ENCODE data around the gene NEUROD1.

The NEUROD1 gene

GRCh38 chr2:181680937-181681811, 857 bp upstream of the NEUROD1 start:
- DNase-seq = peak; percentile 8

- DNase-seq = no peak
Observed at GRCh38 chr2:181679544-181679979, 755 bp downstream of the NEUROD1 start.

- DNase-seq = no peak
Observed at GRCh38 chr2:181678861-181679543, 1.3 kb downstream of the NEUROD1 start.

- peak; percentile 81 for DNase-seq
Observed at GRCh38 chr2:181677912-181678586, 2.3 kb downstream of the NEUROD1 start.

- no peak for DNase-seq
Observed at GRCh38 chr2:181675254-181675653, 5.1 kb downstream of the NEUROD1 start.

GRCh38 chr2:181674461-181674860, 5.9 kb downstream of the NEUROD1 start:
- no peak for DNase-seq

GRCh38 chr2:181673173-181673572, 7.1 kb downstream of the NEUROD1 start:
- no peak for DNase-seq

GRCh38 chr2:181672255-181673008, 7.9 kb downstream of the NEUROD1 start:
- DNase-seq = no peak

- DNase-seq = no peak
Observed at GRCh38 chr2:181670632-181671031, 9.7 kb downstream of the NEUROD1 start.

- no peak for DNase-seq
Observed at GRCh38 chr2:181667234-181667633, 13.1 kb downstream of the NEUROD1 start.

- no peak for DNase-seq
Observed at GRCh38 chr2:181662287-181662686, 18.0 kb downstream of the NEUROD1 start.

- DNase-seq = no peak
Observed at GRCh38 chr2:181660181-181660580, 20.1 kb downstream of the NEUROD1 start.

- no peak for DNase-seq
Observed at GRCh38 chr2:181658444-181658843, 21.9 kb downstream of the NEUROD1 start.

- no peak for DNase-seq
Observed at GRCh38 chr2:181657379-181657778, 22.9 kb downstream of the NEUROD1 start.

- peak; percentile 73 for DNase-seq
Observed at GRCh38 chr2:181656450-181657291, 23.6 kb downstream of the NEUROD1 start, which contains the start of gene CERKL. TSS of gene CERKL (minus strand) at chr2:181657105. CDS start at chr2:181657006, 99 bp downstream.

GRCh38 chr2:181655519-181655918, 24.8 kb downstream of the NEUROD1 start:
- no peak for DNase-seq

GRCh38 chr2:181649436-181649979, 30.8 kb downstream of the NEUROD1 start:
- DNase-seq = no peak

- no peak for DNase-seq
Observed at GRCh38 chr2:181648478-181649155, 31.7 kb downstream of the NEUROD1 start.

- no peak for DNase-seq
Observed at GRCh38 chr2:181646415-181646987, 33.8 kb downstream of the NEUROD1 start.

GRCh38 chr2:181643151-181643550, 37.2 kb downstream of the NEUROD1 start:
- no peak for DNase-seq

Measured in right kidney (tissue), 1 donor.